Measurements from ENCODE around the gene PIK3CD. TPM values are rescaled to one million over a fixed set of nuclear protein-coding genes. Genes with fewer than 3 reads are reported as not detected.
"Not testable (repeated sequence)": the region's sequence is repeated elsewhere in the genome, so short reads cannot be mapped to it uniquely, and the experiment has no call there.

PIK3CD gene
- total RNA-seq, 4 donors from 2014 or later: 16.5 to 23.0 (median 18.2) TPM

- no peak for ATAC-seq (ENCODE audit: low FRiP score)
Observed at GRCh38 chr1:9624081-9624480, 27.4 kb upstream of the PIK3CD start.

GRCh38 chr1:9625030-9625429, 26.5 kb upstream of the PIK3CD start:
- DNase-seq (ENCODE audit: low spot score); ATAC-seq (ENCODE audit: low FRiP score): not testable (repeated sequence)

More at GRCh38 chr1:9624081-9624480, 27.4 kb upstream of the PIK3CD start:
- TF ChIP-seq CTCF (IDR thresholded peaks at IDR 0.05): no peak
- DNase-seq (ENCODE audit: low spot score): no peak

- DNase-seq (ENCODE audit: low spot score) (no peak), ATAC-seq (ENCODE audit: low FRiP score) (no peak)
- TF ChIP-seq CTCF (IDR thresholded peaks at IDR 0.05): no peak
Observed at GRCh38 chr1:9626201-9626608, 25.3 kb upstream of the PIK3CD start.

- DNase-seq (ENCODE audit: low spot score) (no peak), ATAC-seq (ENCODE audit: low FRiP score) (no peak)
Observed at GRCh38 chr1:9628541-9629444, 22.7 kb upstream of the PIK3CD start.

GRCh38 chr1:9629445-9630201, 21.9 kb upstream of the PIK3CD start:
- DNase-seq (ENCODE audit: low spot score) (no peak), ATAC-seq (ENCODE audit: low FRiP score) (no peak)
- no peak for TF ChIP-seq CTCF (IDR thresholded peaks at IDR 0.05)

More at GRCh38 chr1:9628541-9629444, 22.7 kb upstream of the PIK3CD start:
- TF ChIP-seq CTCF (IDR thresholded peaks at IDR 0.05): no peak

GRCh38 chr1:9630331-9631111, 21.0 kb upstream of the PIK3CD start:
- no peak for TF ChIP-seq CTCF (IDR thresholded peaks at IDR 0.05)
- DNase-seq (ENCODE audit: low spot score) (no peak), ATAC-seq (ENCODE audit: low FRiP score) (no peak)

- no peak for TF ChIP-seq CTCF (IDR thresholded peaks at IDR 0.05)
- ATAC-seq (ENCODE audit: low FRiP score) (no peak), DNase-seq (ENCODE audit: low spot score) (no peak)
Observed at GRCh38 chr1:9631613-9632012, 19.9 kb upstream of the PIK3CD start.
